Ectodermal cell (in vitro differentiated cells): Measurements from ENCODE around the gene TRIM44.

ENCODE experiments used
- H3K27ac ChIP-seq: 2 replicates; pipeline ENCODE4 v1.7.0; 2013; ENCODE audit warnings: mild to moderate bottlenecking, low read depth, low read length; ENCODE audit not compliant: insufficient read depth, poor library complexity, severe bottlenecking
- H3K27me3 ChIP-seq: 2 replicates; pipeline ENCODE4 v1.7.0; 2013; ENCODE audit warnings: mild to moderate bottlenecking, low read length; ENCODE audit not compliant: insufficient read depth, control insufficient read depth, poor library complexity, severe bottlenecking
- H3K36me3 ChIP-seq: one replicate; pipeline ENCODE4 v1.7.0; 2013; ENCODE audit warnings: low read length; ENCODE audit not compliant: control insufficient read depth, insufficient read depth
- H3K4me1 ChIP-seq: one replicate; pipeline ENCODE4 v1.7.0; 2013; ENCODE audit warnings: low read length; ENCODE audit not compliant: control insufficient read depth, insufficient read depth
- H3K4me3 ChIP-seq: 2 replicates; pipeline ENCODE4 v1.7.0; 2013; ENCODE audit warnings: low read depth, low read length, control low read depth; ENCODE audit not compliant: insufficient read depth
- H3K9me3 ChIP-seq: 2 replicates; pipeline ENCODE4 v1.7.0; 2013; ENCODE audit warnings: mild to moderate bottlenecking, low read length, moderate library complexity; ENCODE audit not compliant: control insufficient read depth
- WGBS, 2 experiments: methylation state at CpG; one replicate each; pipeline ENCODE4 v1.1.7; 2013; ENCODE audit warnings: missing lambda C conversion rate in 2 of 2; 5-methylcytosine and 5-hydroxymethylcytosine counted together

TRIM44 gene

GRCh38 chr11:35682230-35683173 lies 19.9 kb downstream of the TRIM44 start:
- Histone ChIP-seq H3K4me1 (peaks cover 9% of the 10 kb centered on the region), H3K9me3 (no peaks in the 10 kb centered on the region), H3K27me3 (no peaks in the 10 kb centered on the region), H3K4me3 (no peak overlapping the region), H3K36me3 (peaks cover 4% of the 10 kb centered on the region), H3K27ac (peak overlapping the region; percentile 79)
- 54 to 56% methylated on average over 9 of the region's 9 CpGs for WGBS, 2 experiments

- H3K4me1 ChIP-seq: peaks cover 9% of the 10 kb centered on the region
- H3K27me3 ChIP-seq: no peaks in the 10 kb centered on the region
- no peak overlapping the region for H3K4me3 ChIP-seq
- peaks cover 4% of the 10 kb centered on the region for H3K36me3 ChIP-seq
- no peaks in the 10 kb centered on the region for H3K9me3 ChIP-seq
- H3K27ac ChIP-seq: no peak overlapping the region
- WGBS, 2 experiments: 100% methylated on average over 1 of the region's 1 CpG
Observed at GRCh38 chr11:35683728-35684339, 21.3 kb downstream of the TRIM44 start.

- no peaks in the 10 kb centered on the region for H3K27me3 ChIP-seq
Observed at GRCh38 chr11:35688023-35688422, 25.4 kb downstream of the TRIM44 start.

GRCh38 chr11:35689081-35689996 lies 26.8 kb downstream of the TRIM44 start:
- no peak overlapping the region for H3K27ac ChIP-seq
- H3K9me3 ChIP-seq: no peaks in the 10 kb centered on the region
- peaks cover 4% of the 10 kb centered on the region for H3K36me3 ChIP-seq
- no peak overlapping the region for H3K4me3 ChIP-seq
- H3K4me1 ChIP-seq: no peaks in the 10 kb centered on the region
- WGBS, 2 experiments: 83 to 89% methylated on average over 4 to 6 of the region's 7 CpGs
- no peaks in the 10 kb centered on the region for H3K27me3 ChIP-seq

More at GRCh38 chr11:35688023-35688422, 25.4 kb downstream of the TRIM44 start:
- Histone ChIP-seq H3K4me3 (no peak overlapping the region), H3K36me3 (peaks cover 4% of the 10 kb centered on the region), H3K9me3 (no peaks in the 10 kb centered on the region), H3K4me1 (no peaks in the 10 kb centered on the region), H3K27ac (no peak overlapping the region)

- H3K27me3 ChIP-seq: no peaks in the 10 kb centered on the region
- WGBS, 2 experiments: 96% methylated on average over 15 of the region's 15 CpGs
- H3K4me3 ChIP-seq: no peak overlapping the region
- peaks cover 9% of the 10 kb centered on the region for H3K36me3 ChIP-seq
- no peak overlapping the region for H3K27ac ChIP-seq
- peaks cover 2% of the 10 kb centered on the region for H3K9me3 ChIP-seq
- no peaks in the 10 kb centered on the region for H3K4me1 ChIP-seq
Observed at GRCh38 chr11:35702126-35702525, 39.6 kb downstream of the TRIM44 start.

GRCh38 chr11:35709376-35709775 lies 46.8 kb downstream of the TRIM44 start:
- H3K36me3 ChIP-seq: no peaks in the 10 kb centered on the region
- no peaks in the 10 kb centered on the region for H3K4me1 ChIP-seq
- H3K4me3 ChIP-seq: no peak overlapping the region
- H3K27ac ChIP-seq: no peak overlapping the region
- WGBS, 2 experiments: 89 to 91% methylated on average over 3 of the region's 3 CpGs
- no peaks in the 10 kb centered on the region for H3K27me3 ChIP-seq
- H3K9me3 ChIP-seq: no peaks in the 10 kb centered on the region

- Histone ChIP-seq H3K9me3 (no peaks in the 10 kb centered on the region), H3K4me1 (no peaks in the 10 kb centered on the region), H3K36me3 (no peaks in the 10 kb centered on the region), H3K27ac (no peak overlapping the region), H3K4me3 (no peak overlapping the region), H3K27me3 (no peaks in the 10 kb centered on the region)
- WGBS, 2 experiments: 93 to 94% methylated on average over 3 of the region's 3 CpGs
Observed at GRCh38 chr11:35711173-35711910, 48.8 kb downstream of the TRIM44 start.

- H3K4me3 ChIP-seq: no peak overlapping the region
- no peaks in the 10 kb centered on the region for H3K9me3 ChIP-seq
- H3K4me1 ChIP-seq: no peaks in the 10 kb centered on the region
- no peaks in the 10 kb centered on the region for H3K36me3 ChIP-seq
- H3K27me3 ChIP-seq: no peaks in the 10 kb centered on the region
- H3K27ac ChIP-seq: no peak overlapping the region
Observed at GRCh38 chr11:35711924-35712323, 49.3 kb downstream of the TRIM44 start.

- H3K27me3 ChIP-seq: no peaks in the 10 kb centered on the region
- no peak overlapping the region for H3K27ac ChIP-seq
- H3K36me3 ChIP-seq: no peaks in the 10 kb centered on the region
- 93 to 98% methylated on average over 2 to 3 of the region's 3 CpGs for WGBS, 2 experiments
- H3K4me1 ChIP-seq: no peaks in the 10 kb centered on the region
- H3K4me3 ChIP-seq: no peak overlapping the region
- no peaks in the 10 kb centered on the region for H3K9me3 ChIP-seq
Observed at GRCh38 chr11:35712533-35712932, 50.0 kb downstream of the TRIM44 start.
